Gastroesophageal sphincter (tissue), 4 donors: ENCODE measurements around the gene LIPE. TPM values are rescaled to one million over a fixed set of nuclear protein-coding genes. Genes with fewer than 3 reads are reported as not detected.
"Not testable (repeated sequence)": the region's sequence is repeated elsewhere in the genome, so short reads cannot be mapped to it uniquely, and the experiment has no call there.

ENCODE experiments used
- ATAC-seq: fragments of 150-250 bp; one replicate; pipeline ENCODE4 v1.9.1; 2016; ENCODE audit warnings: mild to moderate bottlenecking, moderate library complexity
- H3K27ac ChIP-seq, 4 donors: fragments of 200-600 bp; sonication (generic) in 3 of 4; 1 replicate in 3 of 4; 2 replicates in 1 of 4; pipeline ENCODE4 v1.5.1; 2016 to 2019
- H3K27me3 ChIP-seq: fragments of 200-600 bp; sonication (generic); one replicate; pipeline ENCODE4 v1.5.1; 2019
- H3K36me3 ChIP-seq, 2 donors: fragments of 200-600 bp; sonication (generic); one replicate each; pipeline ENCODE4 v1.5.1; 2019; ENCODE audit warnings: control low read depth in 1 of 2
- H3K4me1 ChIP-seq, 3 donors: fragments of 200-600 bp; sonication (generic); 1 replicate in 2 of 3; 2 replicates in 1 of 3; pipeline ENCODE4 v1.5.1; 2016 to 2019; ENCODE audit warnings: control low read depth in 2 of 3
- H3K4me3 ChIP-seq, 2 donors: fragments of 200-600 bp; sonication (generic); one replicate each; pipeline ENCODE4 v1.5.1; 2019; ENCODE audit warnings: mild to moderate bottlenecking in 1 of 2, moderate library complexity in 1 of 2
- H3K9me3 ChIP-seq, 3 donors: fragments of 200-600 bp; sonication (generic); one replicate each; pipeline ENCODE4 v1.5.1; 2017 to 2019; ENCODE audit warnings: control low read depth in 2 of 3
- CTCF ChIP-seq, 4 experiments: fragments of 200-600 bp in 2 of 4; fragments of 450-650 bp in 2 of 4; sonication (generic) in 1 of 4; IDR thresholded peaks; one replicate each; pipeline ENCODE4 v1.5.1; 2017 to 2019; ENCODE audit warnings: antibody characterized with exemption in 4 of 4, mild to moderate bottlenecking in 2 of 4, moderate library complexity in 2 of 4
- EP300 ChIP-seq: sonication (generic); formaldehyde crosslinking; IDR thresholded peaks from one replicate; pipeline ENCODE4 v1.6.1; 2017; ENCODE audit warnings: antibody characterized with exemption, mild to moderate bottlenecking
- POLR2A ChIP-seq, 2 donors: fragments of 450-650 bp; IDR thresholded peaks; one replicate each; pipeline ENCODE4 v1.6.1; 2017; ENCODE audit warnings: antibody characterized with exemption in 2 of 2, mild to moderate bottlenecking in 2 of 2, moderate library complexity in 1 of 2
- POLR2AphosphoS5 ChIP-seq: sonication (generic); formaldehyde crosslinking; IDR thresholded peaks from one replicate; pipeline ENCODE4 v1.6.1; 2017; ENCODE audit warnings: antibody characterized with exemption
- WGBS, 2 donors: methylation state at CpG; one replicate each; pipeline ENCODE4 v1.1.5; 2018; ENCODE audit warnings: low coverage in 1 of 2; 5-methylcytosine and 5-hydroxymethylcytosine counted together
- total RNA-seq, 4 donors: library from RNA; depleted of rRNA; stranded (reverse); fragments of >200 nt; gene quantifications; one replicate each; pipeline ENCODE4 v1.1.0, GENCODE V29; 2016

The LIPE gene
- total RNA-seq, 4 donors from 2014 or later, result 3.4 to 15.3 (median 6.6) TPM

- 35 to 74% methylated on average over 3 to 4 of the region's 5 CpGs for WGBS, 2 donors
These were observed 39.5 kb upstream of the LIPE start for GRCh38 chr19:42466521-42467182.

GRCh38 chr19:42465827-42466280 is 38.7 kb upstream of the LIPE start:
- WGBS, 2 donors, result 76% methylated on average over 5 of the region's 5 CpGs; no CpG with 5 or more reads in 1 of the 2 donors
- no peak for ATAC-seq
- Histone ChIP-seq H3K4me1 (peaks cover 0 to 6% (median 0%) of the 10 kb centered on the region in 3 donors), H3K9me3 (no peaks in the 10 kb centered on the region), H3K27ac (no peak overlapping the region), H3K36me3 (no peaks in the 10 kb centered on the region), H3K4me3 (no peak overlapping the region), H3K27me3 (no peaks in the 10 kb centered on the region)
- no peak for TF ChIP-seq POLR2A (IDR thresholded peaks at IDR 0.05)
- no peak for TF ChIP-seq POLR2AphosphoS5
- no peak for TF ChIP-seq CTCF (IDR thresholded peaks at IDR 0.05)
- no peak for TF ChIP-seq EP300

More at GRCh38 chr19:42466521-42467182, 39.5 kb upstream of the LIPE start:
- Histone ChIP-seq H3K4me3 (no peak overlapping the region), H3K27ac (no peak overlapping the region), H3K27me3 (no peaks in the 10 kb centered on the region), H3K4me1 (peaks cover 0 to 6% (median 0%) of the 10 kb centered on the region in 3 donors), H3K36me3 (no peaks in the 10 kb centered on the region), H3K9me3 (no peaks in the 10 kb centered on the region)
- no peak for ATAC-seq
- TF ChIP-seq POLR2AphosphoS5, result no peak
- TF ChIP-seq CTCF (IDR thresholded peaks at IDR 0.05), result no peak
- TF ChIP-seq EP300, result no peak
- TF ChIP-seq POLR2A (IDR thresholded peaks at IDR 0.05), result no peak

GRCh38 chr19:42461700-42462324 is 34.6 kb upstream of the LIPE start:
- peaks cover 0 to 6% (median 0%) of the 10 kb centered on the region in 3 donors for H3K4me1 ChIP-seq
- no peak for ATAC-seq
- TF ChIP-seq CTCF (IDR thresholded peaks at IDR 0.05) (no peak), POLR2A (IDR thresholded peaks at IDR 0.05) (no peak), POLR2AphosphoS5 (no peak), EP300 (no peak)
- H3K36me3 ChIP-seq, result no peaks in the 10 kb centered on the region
- H3K4me3 ChIP-seq, result no peak overlapping the region
- H3K9me3 ChIP-seq, result no peaks in the 10 kb centered on the region
- peak overlapping the region in 1 of 4 donors; percentile 2 for H3K27ac ChIP-seq
- 90% methylated on average over 2 of the region's 4 CpGs; no CpG with 5 or more reads in 1 of the 2 donors for WGBS, 2 donors
- no peaks in the 10 kb centered on the region for H3K27me3 ChIP-seq

GRCh38 chr19:42461231-42461630 is 34.0 kb upstream of the LIPE start:
- H3K36me3 ChIP-seq, H3K4me3 ChIP-seq, H3K27me3 ChIP-seq, H3K4me1 ChIP-seq, H3K9me3 ChIP-seq, ATAC-seq, H3K27ac ChIP-seq: not testable (repeated sequence)
- WGBS, 2 donors, result 77 to 86% methylated on average over 6 to 7 of the region's 8 CpGs

- Histone ChIP-seq H3K27ac (no peak overlapping the region), H3K27me3 (no peaks in the 10 kb centered on the region), H3K9me3 (no peaks in the 10 kb centered on the region), H3K4me1 (no peaks in the 10 kb centered on the region), H3K4me3 (no peak overlapping the region), H3K36me3 (no peaks in the 10 kb centered on the region)
- TF ChIP-seq EP300 (no peak), POLR2AphosphoS5 (no peak), POLR2A (IDR thresholded peaks at IDR 0.05) (no peak), CTCF (IDR thresholded peaks at IDR 0.05) (no peak)
- WGBS, 2 donors, result 83 to 85% methylated on average over 1 to 2 of the region's 2 CpGs
- no peak for ATAC-seq
These were observed 32.7 kb upstream of the LIPE start for GRCh38 chr19:42459926-42460325.
